A549 (cell line): ENCODE data around the gene ATP8A2.

Source experiments
- BCL3 ChIP-seq: fragments of >200 bp; sonication (Bioruptor Twin); formaldehyde crosslinking; IDR thresholded peaks from 3 replicates; pipeline ENCODE4 v1.6.1; 2016
- CBX2 ChIP-seq: fragments of 200-600 bp; sonication (generic); IDR thresholded peaks from 2 replicates; pipeline ENCODE4 v1.6.1; 2016; ENCODE audit warnings: low read depth, mild to moderate bottlenecking, borderline replicate concordance
- CBX8 ChIP-seq: fragments of 200-600 bp; sonication (generic); IDR thresholded peaks from 2 replicates; pipeline ENCODE4 v1.6.1; 2016
- CTCF ChIP-seq: fragments of >200 bp; sonication (Bioruptor Twin); formaldehyde crosslinking; IDR thresholded peaks from 3 replicates; pipeline ENCODE4 v1.5.1; 2016
- EP300 ChIP-seq, 2 experiments: fragments of >200 bp; sonication (Bioruptor Twin); formaldehyde crosslinking; IDR thresholded peaks; 2 replicates in 1 of 2; 3 replicates in 1 of 2; pipeline ENCODE4 v1.6.1; 2016 to 2017
- GATA3 ChIP-seq: IDR thresholded peaks from 2 replicates; pipeline ENCODE4 v1.6.1; 2012; ENCODE audit warnings: borderline replicate concordance
- KDM1A ChIP-seq: fragments of 200-600 bp; sonication (generic); IDR thresholded peaks from 2 replicates; pipeline ENCODE4 v1.6.1; 2016; ENCODE audit warnings: low read depth, mild to moderate bottlenecking
- POLR2A ChIP-seq: IDR thresholded peaks from 2 replicates; pipeline ENCODE4 v1.6.1; 2012; ENCODE audit warnings: mild to moderate bottlenecking, low read length
- RAD21 ChIP-seq, 2 experiments: fragments of >200 bp in 1 of 2; sonication (Bioruptor Twin) in 1 of 2; formaldehyde crosslinking in 1 of 2; IDR thresholded peaks in 1 of 2; conservative IDR thresholded peaks in 1 of 2; 2 replicates in 1 of 2; 3 replicates in 1 of 2; pipeline ENCODE4 v1.6.1; 2012 to 2018; ENCODE audit warnings: inconsistent platforms in 1 of 2
- REST ChIP-seq: fragments of 200-600 bp; sonication (generic); IDR thresholded peaks from 2 replicates; pipeline ENCODE4 v1.6.1; 2016; ENCODE audit warnings: antibody characterized with exemption, mild to moderate bottlenecking, moderate library complexity

- no peak for TF ChIP-seq CTCF
- TF ChIP-seq EP300 (IDR thresholded peaks at IDR 0.05) = no peak
- no peak for TF ChIP-seq GATA3
- no peak for TF ChIP-seq POLR2A
- no peak for TF ChIP-seq RAD21 (conservative IDR thresholded peaks at IDR 0.05 in 1 of 2, IDR thresholded peaks at IDR 0.05 in 1 of 2)
- no peak for TF ChIP-seq BCL3
- no peak for TF ChIP-seq REST
- TF ChIP-seq CBX2 = no peak
- TF ChIP-seq KDM1A = no peak
- TF ChIP-seq CBX8 = no peak
Measured at GRCh38 chr13:25587326-25587980, 215.7 kb downstream of the ATP8A2 start.
